Middle frontal gyrus (tissue), 1 donor: Measurements from ENCODE around the gene CUEDC1.

Experiments
- DNase-seq: peaks from one replicate; pipeline ENCODE4 v3.0.0-alpha.2; 2015; ENCODE audit warnings: low spot score; ENCODE audit errors: extremely low spot score

Gene CUEDC1

DNA sequence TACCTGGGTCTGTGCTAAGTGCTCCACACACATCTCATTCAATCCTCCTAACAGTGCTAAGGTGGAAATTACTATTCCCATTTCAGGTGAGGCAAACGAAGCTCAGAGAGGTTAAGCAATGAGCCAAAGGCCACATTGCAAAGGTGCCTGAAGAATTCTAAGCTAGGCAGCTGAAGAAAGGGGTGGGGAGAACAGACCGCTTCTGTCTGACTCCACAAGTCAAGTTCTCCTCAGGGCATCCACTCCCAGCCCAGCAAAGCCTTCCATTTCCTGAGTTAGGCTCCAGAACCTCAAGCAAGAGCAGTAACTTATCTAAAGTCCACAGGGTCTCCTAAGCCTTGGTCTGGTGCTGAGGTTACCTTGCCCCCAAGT, 78.4 kb downstream of the CUEDC1 start:
- DNase-seq, result no peak

DNA sequence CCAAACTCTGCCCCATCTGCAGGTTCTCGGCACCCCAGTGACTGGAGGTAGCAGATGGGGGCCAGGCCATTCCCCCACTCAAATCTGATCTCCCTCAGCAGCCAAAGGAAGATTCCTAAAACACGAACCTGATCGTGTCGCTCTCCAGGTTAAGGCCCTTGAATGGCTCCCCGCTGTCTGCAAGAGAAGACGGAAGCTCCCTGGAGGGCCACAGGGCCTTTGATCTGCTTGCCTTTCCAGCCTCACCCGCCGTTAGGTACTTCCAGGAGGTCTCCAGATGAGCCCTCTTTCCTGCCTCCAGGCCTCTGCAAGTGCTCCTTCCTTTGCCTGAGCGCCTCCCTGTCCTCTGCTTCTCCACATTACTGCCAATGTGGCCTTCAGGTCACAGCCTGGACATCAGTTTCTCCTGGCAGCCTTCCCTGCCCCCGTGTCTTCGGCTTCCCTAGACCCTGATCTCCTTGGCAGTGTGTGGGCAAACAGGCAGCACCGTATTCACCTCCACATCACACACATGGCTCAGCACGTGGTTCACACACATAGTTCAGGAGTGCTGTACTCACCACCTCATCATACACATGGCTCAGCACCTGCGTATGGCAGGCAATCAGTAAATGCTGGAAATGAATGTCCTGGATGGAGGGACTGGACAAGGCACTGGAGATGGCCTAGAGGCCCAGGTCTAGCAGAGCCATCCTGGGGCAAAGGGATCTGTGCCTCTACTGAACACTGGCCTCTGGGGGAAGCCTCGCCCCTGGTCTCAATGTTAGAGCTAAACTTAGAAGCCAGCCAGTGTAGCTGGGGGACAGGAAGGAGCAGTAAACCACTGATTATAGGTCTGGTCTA, 79.0 kb downstream of the CUEDC1 start:
- DNase-seq, result no peak

DNA sequence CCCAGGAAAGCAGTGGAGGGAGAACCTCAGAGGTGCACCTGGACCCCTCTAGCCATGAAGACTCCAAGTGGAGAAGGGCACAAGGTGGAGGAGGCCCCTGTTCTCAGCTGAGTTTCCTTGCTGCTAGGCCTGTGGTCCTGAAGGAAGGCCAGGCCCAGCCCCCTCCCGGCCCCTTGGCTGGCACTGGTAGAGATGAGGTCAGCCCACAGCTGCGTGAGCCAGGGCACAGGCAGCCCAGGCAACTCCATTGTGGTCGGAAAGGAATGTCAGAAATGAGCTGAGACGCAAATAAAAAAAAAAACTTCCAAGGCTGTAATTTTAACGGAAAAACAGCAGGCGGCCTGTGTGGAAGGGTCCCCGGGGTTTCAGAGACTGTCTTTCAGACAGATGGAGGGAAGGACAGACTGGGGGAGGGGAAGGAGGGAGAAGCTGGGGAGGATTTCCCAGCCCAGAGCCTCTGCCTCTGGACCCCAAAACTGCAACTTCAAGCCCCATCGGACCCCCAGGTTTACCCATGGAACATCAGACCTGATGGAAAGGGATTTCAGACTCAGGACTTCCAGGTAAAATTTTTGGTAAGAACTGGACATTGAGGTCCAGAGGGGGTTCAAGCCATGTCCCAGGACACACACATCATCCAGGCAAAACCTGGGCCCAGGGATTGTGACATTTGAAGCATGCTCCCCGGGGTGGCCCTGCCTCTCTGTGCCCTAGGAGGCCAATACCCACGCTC, 79.8 kb downstream of the CUEDC1 start:
- no peak for DNase-seq

DNA sequence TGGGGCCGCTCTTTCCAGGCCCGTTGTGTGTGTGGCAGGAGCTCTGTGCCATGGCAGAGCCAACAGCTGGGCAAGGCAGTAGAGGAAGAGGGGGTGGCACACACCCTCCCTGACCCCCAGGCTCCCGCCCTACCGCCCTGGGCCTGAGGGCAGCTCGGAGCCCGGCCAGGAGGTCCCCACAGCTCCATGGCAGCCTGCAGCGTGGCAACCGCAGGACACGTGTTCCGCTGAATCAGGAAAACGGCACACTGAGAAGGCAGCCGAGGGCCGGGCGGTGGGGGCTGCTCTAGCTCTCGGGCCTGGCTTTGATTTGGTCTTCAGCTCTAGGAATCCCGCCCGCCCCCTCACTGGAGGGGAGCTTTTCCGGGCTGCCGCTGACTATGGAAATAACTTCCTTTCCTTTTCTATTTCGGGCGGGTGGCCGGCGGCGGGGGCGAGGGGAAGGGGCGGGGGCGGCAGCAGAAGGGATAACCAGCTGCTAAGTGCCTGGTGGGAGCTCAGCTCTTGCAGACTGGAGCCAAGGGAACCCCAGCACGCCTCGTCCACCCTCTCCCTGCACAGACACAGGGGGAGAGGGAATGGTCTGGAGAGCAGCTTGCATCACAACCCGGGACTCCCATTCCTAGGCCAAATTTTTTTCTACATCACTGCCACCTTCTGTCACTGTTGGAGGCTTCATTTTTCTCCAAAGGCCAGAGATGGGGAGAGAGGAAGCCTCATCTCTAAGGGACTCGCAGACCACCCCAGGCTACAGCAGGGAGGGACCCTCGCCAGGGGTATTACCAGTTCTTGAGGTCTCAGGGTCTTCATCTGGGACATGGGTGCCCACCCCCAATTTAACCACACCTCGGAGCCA, 80.5 kb downstream of the CUEDC1 start:
- DNase-seq, result peak; percentile 55

DNA sequence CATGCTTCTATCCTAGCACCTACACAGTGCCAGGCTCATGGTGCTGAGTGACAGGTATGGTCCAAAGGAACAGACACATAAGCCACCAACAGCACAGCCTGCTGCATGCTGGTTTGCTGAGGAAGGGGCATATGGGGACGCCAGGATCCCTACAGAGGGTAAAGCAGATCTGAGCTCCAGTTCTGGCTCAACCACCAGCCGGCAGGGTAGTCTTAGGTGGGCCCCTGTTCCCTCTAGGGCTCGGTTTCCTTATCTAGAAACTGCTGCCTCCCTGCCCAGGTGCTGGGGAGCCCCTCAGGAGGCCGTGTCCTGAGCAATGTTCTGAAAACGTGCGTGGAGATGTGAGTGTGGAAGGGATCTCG, 81.2 kb downstream of the CUEDC1 start:
- DNase-seq, result no peak

DNA sequence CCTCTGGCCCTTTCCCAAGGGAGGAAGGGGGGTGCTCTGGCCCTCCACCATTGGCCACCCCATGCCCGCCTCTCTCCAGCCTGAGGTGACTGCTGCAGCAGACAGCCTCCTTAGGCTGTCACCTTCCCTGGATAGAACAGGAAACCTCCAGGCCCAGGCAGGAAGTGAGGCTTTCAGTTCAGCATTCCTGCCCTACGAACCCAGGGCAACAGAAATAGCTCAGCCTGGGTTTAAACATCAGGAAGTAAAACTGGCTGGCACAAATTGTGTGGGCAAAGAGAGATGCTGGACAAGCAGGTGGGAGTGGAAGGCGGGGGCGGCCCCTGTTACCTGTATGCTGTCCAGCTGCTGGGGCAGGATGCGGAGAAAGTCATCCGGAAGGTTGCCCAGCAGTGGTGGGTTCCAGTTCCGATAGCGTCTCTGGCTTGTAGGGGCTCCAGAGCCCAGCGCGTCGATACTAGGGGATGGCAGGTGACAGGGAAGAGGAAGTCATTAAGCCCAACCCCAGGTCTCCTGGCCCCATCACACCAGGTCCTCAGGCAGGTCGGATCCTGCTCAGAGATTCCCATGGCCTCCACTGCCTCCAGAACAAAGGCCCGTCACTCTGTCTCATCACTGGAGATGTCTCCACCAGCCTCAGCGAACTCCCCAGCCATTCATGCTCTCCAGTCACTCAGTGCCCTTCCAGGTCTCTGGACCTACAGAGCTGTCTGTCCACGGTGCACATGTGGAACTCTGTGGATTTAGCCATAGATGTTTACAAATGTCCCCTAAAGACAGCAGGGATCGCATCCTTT, 81.8 kb downstream of the CUEDC1 start:
- DNase-seq, result no peak

DNA sequence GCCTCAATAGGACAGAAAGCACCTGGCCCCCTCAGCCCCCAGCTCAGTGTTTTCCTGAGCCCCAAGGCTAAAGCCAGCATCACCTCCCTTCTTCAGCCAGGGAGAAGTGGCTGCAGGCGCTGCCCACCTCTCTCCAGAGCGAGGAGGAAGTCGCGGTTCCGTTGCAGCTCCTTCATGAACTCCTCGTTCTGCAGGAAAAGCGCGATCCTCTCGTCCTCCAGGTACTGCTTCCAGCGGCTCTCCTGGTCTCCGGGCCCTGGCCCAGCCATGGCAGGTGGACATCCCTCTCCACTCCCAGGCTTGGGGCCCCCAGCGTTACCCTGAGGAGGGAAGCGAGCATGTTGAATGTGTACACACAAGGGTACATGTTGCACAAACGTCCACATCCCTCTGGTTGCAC, 82.7 kb downstream of the CUEDC1 start:
- no peak for DNase-seq

DNA sequence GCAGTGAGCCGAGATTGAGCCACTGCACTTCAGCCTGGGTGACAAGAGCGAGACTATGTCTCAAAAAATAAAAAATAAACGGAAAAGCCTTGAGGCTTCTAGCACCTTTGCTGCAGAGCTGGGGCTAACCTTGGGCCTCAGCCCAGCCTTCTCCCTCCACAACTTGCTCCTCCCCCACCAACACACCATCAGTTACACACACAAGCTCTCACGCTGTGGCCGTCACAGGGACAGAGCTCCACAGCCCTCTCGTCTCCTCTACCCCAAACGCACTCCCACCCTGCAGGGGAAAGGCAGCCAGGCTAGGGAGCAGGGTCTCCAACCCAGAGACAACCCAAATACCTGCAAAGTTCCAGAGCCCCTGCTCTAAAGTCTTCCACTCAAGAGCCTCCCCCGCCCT, 83.3 kb downstream of the CUEDC1 start:
- DNase-seq, result no peak

DNA sequence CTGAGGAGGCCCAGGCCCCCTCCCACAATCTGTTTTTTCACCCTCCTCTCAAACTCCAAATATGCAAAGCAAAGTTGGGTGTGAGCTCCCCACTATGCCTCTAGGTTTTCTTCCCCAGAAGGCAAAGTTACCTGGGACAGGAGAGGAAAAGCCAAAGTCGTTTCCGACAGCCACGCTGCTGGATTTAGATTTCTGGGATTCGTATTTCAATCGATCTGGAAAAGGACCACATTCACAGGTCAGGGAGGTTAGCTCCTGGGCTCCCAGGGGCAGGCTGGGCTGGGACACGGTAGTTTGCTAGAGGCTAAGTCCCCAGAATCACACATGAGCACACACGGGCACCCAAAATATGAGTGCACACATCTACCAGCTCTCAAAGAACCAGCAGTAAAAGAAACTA, 84.1 kb downstream of the CUEDC1 start:
- DNase-seq, result no peak

DNA sequence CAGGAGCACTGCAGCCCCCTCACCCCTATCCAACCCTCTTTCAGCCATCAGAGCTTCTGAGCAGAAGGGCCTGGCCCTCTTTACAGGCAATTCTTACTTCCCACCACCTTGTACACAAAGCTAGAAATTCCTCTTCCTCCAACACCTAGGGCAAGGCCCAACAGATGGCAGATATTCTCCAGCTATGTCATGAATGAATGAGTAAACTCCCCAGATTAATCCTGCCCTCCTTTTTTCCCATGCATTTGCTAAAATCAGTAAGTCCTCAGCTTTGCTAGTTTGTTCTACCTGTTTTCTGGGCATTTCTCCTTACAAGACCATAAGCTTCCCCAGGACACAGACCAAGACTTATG, 85.0 kb downstream of the CUEDC1 start:
- no peak for DNase-seq

DNA sequence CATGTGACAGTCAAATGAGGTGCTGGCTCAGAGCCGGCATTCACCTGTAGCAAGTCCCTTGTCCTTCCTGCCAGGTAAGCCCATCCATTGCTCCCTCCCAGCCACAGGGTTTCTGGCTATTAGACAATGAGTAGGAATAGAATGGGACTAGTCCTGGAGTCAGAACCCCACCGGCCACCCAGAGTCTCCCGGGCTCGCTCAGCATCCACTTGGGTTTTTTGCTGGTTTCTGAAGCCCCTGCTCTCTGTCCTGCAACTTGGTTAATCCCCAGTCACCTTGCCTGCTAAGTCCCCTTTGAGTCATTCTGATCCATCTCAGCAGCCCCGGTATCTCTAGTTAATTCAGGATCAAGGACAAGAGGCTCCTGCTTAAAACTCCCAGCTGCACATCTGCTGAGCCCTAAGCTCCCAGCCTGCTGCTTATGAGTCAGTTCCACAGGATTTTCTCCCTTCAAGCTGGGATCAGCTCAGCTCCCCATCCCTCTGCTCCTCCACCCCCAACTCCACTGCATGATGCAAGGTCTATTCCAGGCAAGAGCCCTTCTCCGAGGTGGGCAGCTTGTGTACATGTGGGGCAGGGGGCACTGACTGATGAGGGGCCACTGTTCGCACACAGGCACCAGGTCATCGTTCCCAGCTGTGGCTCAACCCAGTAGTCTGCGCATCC, 85.5 kb downstream of the CUEDC1 start:
- no peak for DNase-seq

DNA sequence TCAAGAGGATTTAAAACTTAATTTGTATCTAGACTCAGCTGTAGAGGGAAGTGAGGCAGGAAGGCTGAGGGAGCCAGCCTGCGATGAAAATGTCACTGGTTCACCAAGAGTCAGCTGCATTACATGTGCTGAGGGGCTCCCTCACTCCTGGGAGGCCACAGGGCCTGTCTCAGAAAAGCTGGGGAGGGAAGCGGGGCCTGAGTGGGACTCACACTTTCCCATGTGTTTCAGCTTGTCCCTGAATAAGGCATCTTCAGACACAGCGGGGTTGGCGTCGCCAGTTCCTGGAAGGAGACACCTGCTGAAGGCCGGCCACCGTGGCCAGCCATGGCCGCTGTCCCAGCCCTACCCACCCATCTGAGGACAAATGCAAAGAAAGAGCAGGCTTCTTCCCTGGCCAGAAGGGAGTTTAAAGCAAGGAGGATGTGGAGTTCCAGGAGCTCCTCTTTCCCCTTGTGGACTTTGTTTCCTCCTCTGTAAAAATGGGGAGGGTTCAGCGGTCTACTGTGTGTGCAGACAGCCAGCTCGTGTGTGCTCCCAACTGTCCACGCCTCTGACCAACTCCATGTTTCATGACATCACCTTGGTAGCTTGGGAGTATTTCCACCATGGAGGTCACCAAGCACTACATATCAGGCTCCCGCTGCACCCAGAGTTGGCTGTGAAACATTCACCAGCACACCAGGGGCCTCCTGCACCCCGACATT, 86.1 kb downstream of the CUEDC1 start:
- no peak for DNase-seq

DNA sequence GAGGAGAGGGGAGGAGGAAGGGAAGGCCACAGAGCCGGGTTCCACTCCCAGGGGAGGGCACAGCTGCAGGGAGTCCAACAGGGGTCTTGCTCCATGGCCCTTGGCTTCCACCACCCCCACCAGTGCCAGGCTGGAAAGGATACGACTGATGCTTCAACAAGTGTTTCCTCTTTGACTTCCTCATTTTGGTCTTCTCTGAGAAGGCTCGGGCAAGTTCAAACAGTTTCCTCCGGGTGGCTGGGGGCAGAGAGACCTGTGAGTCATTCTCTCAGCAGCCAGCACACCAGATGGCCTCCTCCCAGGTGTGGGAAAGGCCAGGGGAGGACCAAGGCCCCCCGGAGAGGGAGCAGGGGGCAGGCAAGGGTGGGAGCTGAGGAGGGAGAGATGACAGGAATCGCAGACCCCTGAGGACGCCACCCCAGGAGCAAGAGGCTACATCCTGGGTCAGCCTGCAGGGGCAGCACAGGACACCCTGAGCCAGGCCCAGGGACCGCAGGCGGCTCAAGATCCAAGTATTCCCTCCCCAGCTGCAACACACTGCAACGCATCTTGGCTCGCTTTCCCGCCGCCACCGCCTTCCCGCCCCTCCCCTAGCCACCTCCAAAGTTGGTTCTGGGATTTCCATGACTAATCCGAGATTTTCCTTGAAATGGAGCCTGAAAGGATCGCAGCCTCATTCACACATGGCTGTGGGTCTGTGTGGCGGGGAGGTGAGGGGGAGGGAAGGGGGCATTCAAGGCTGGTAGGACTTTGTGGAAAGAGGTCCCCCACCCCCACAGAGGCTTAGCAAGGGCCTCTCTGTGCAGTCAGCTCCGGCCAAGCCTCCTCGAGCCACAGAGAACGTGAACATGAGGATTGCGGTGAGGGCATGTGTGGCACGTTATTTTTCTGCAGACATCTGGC, 87.0 kb downstream of the CUEDC1 start:
- DNase-seq, result no peak

DNA sequence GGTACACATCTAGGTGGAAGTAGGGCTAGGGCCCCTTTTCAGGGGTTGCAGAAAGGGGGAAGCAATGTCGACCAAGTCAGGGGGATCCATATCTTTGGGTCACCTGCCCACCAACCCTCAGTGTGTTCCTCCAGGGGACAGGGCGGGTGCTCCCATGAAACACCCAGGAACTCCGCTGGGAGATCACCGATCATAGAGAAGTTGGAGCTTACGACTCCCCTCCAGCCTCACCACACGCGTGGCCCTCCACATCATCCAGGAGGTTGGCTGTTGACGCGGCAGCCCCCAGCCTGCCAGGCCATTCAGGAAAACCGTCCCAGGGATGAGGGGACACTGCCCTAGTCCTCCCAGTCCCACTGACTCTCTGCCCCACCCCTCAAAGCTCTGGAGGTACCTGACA, 88.1 kb downstream of the CUEDC1 start:
- no peak for DNase-seq

DNA sequence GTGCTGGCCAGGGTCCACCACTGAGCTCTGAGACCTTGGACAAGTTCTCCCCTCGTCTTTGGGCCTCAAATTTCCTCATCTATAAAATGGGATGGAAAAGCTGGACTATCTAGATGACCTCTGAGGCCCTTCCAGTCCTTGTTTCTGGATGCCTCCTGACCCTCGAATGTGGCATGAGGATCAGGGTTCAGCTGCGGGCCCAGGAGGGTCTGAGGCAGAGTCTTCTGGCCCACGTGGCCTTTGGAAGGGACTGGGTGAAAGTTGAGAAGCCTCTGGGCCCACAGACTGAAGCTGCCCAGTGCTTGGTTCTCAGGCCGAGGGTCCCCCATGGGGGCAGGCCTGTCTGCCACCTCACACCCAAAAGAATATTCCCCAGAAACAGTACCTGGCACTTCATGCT, 88.5 kb downstream of the CUEDC1 start:
- no peak for DNase-seq

DNA sequence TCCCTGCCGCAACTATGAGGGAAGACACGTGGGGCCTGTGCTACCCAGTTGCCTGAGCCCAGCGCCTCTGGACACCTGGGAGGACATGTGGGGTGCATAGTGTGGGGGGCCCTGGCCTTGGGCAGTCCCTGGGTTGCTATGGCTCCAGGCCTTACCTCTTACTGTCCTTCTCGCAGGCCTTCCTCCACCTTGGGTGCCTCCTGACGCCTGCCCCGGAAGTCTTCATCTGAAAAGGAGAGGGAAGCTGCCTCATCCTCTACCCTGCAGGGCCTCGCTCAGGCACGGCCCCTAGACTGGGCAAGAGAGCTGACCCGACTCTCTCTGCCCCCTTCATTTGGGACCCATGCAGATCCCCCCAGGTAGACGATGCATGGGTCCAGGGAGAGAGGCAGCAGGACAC, 88.9 kb downstream of the CUEDC1 start:
- DNase-seq, result no peak

DNA sequence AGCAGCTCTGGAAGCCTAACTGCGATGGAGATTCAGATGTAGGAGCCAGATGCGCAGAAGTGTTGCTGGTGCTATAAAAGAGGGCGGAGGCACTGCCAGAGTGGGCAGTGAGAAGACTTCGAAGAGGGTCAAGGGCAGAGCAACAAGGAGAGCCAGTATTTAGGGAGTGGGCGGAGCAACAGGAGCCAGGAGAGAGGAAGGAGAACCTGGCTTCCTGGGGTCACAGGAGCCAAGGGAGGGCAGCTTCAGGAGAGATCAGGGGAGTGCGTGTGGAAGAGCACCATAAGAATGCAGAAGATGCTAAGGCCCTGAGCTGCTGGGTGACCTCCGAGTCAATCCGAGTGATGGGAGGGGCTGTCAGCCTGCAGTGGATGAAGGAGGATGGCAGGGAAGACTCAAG, 90.9 kb downstream of the CUEDC1 start:
- no peak for DNase-seq

DNA sequence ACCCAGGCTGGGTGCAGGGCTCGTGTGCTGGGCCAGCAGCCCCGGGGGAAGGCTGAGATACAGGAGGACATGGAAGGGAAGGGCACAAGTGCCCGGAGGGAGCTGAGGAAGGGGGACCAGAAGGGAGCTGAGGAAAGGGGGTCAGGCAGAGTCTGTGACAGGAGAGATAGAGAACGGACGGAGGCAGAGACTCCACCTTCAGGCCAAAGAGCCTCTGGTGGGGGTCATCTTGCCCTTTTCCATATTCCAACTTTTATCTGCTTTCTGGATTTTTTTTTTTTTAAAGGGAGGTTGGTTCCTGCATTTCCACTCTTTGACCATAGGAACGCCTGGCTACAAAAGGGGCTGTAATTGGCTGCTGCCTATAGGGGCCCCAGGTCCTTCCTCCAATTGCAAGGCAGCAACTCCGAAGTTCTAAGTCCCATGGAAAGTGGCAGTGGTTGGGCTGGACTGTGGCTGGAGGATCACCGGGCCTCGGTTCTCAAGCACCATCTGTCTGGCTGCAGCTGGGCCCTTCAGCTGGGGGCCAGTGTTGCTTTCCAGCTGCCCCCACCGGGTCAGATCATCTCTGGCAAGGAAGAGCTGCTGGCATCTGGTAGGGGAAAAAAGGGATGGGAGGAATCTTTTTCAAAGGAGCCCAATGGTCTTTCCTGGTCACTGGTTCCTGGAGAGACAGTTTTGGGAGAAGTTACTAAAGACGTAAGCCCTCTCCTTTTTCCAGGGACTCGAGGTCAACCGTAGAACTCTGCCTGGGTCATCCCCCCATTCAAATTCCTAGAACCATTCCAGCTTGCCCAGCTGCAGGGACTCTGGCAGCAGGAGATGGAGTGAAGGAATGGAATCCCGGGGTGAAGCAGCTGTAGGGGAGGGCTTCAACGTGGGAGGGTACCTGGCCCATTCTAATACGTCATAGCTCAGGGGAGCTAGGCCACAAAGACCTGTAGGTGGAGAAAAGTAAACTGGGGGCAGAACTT, 92.2 kb downstream of the CUEDC1 start:
- no peak for DNase-seq
